HepG2 (cell line): ENCODE data around the gene SEPHS1. TPM values are rescaled to one million over a fixed set of nuclear protein-coding genes. Genes with fewer than 3 reads are reported as not detected.
A peak's percentile ranks its signal among the peaks of the same experiment; 100 is the strongest.

ENCODE experiments used
- EP300 ChIP-seq, 3 experiments: sonication (generic) in 1 of 3; formaldehyde crosslinking in 1 of 3; IDR thresholded peaks; 2 replicates each; pipeline versions ENCODE4 v1.5.1 to v1.6.1; 2011 to 2020; ENCODE audit warnings: low read depth in 2 of 3, low read length in 2 of 3, borderline replicate concordance in 1 of 3, improper control_type of control experiment in 1 of 3, mild to moderate bottlenecking in 1 of 3, missing genetic modification reagents in 1 of 3, moderate library complexity in 1 of 3
- HNRNPH1 ChIP-seq: fragments of 200-400 bp; formaldehyde crosslinking; optimal IDR thresholded peaks from 2 replicates; pipeline ENCODE3; 2017; ENCODE audit warnings: mild to moderate bottlenecking, low read depth, low read length
- KAT7 ChIP-seq: IDR thresholded peaks from 2 replicates; pipeline ENCODE4 v1.6.1; 2018; ENCODE audit warnings: borderline replicate concordance, missing compliant biosample characterization
- NFE2L2 ChIP-seq: fragments of 150-350 bp; IDR thresholded peaks from 2 replicates; pipeline ENCODE4 v1.6.1; 2014; ENCODE audit warnings: low read length
- SNAPC2 ChIP-seq: sonication (generic); formaldehyde crosslinking; IDR thresholded peaks from 2 replicates; pipeline ENCODE4 v1.8.1; 2022; ENCODE audit warnings: mild to moderate bottlenecking, missing genetic modification reagents
- SNRNP70 ChIP-seq: fragments of 200-400 bp; formaldehyde crosslinking; IDR thresholded peaks from 2 replicates; pipeline ENCODE4 v1.6.1; 2017; ENCODE audit warnings: mild to moderate bottlenecking, low read depth, low read length, moderate library complexity
- TBP ChIP-seq: sonication (generic); formaldehyde crosslinking; IDR thresholded peaks from 2 replicates; pipeline ENCODE4 v1.5.0; 2020; ENCODE audit warnings: missing genetic modification reagents
- WIZ ChIP-seq: sonication (generic); formaldehyde crosslinking; IDR thresholded peaks from 2 replicates; pipeline ENCODE4 v1.5.1; 2020; ENCODE audit warnings: mild to moderate bottlenecking, missing genetic modification reagents
- ZBTB21 ChIP-seq: sonication (generic); formaldehyde crosslinking; IDR thresholded peaks from 2 replicates; pipeline ENCODE4 v1.4.0; 2020; ENCODE audit warnings: missing genetic modification reagents
- ZBTB3 ChIP-seq: sonication (generic); formaldehyde crosslinking; IDR thresholded peaks from 2 replicates; pipeline ENCODE4 v1.4.0; 2020; ENCODE audit warnings: low read depth, mild to moderate bottlenecking, moderate library complexity, missing genetic modification reagents, borderline replicate concordance
- ZKSCAN8 ChIP-seq: IDR thresholded peaks from 2 replicates; pipeline ENCODE4 v1.6.1; 2016; ENCODE audit warnings: borderline replicate concordance, missing genetic modification reagents, missing compliant biosample characterization
- ZNF121 ChIP-seq: sonication (generic); formaldehyde crosslinking; IDR thresholded peaks from 2 replicates; pipeline ENCODE4 v1.5.0; 2020; ENCODE audit warnings: mild to moderate bottlenecking, missing genetic modification reagents
- ZNF124 ChIP-seq: sonication (generic); formaldehyde crosslinking; IDR thresholded peaks from 2 replicates; pipeline ENCODE4 v1.4.0; 2020; ENCODE audit warnings: missing genetic modification reagents
- ZNF230 ChIP-seq: sonication (generic); formaldehyde crosslinking; IDR thresholded peaks from 2 replicates; pipeline ENCODE4 v1.4.0; 2020; ENCODE audit warnings: mild to moderate bottlenecking, missing genetic modification reagents
- ZNF3 ChIP-seq: IDR thresholded peaks from 2 replicates; pipeline ENCODE4 v1.7.0; 2017; ENCODE audit warnings: inconsistent platforms
- ZNF616 ChIP-seq: sonication (generic); formaldehyde crosslinking; IDR thresholded peaks from 2 replicates; pipeline ENCODE4 v1.5.0; 2020; ENCODE audit warnings: low read depth, mild to moderate bottlenecking, missing genetic modification reagents
- ZNF766 ChIP-seq: sonication (generic); formaldehyde crosslinking; IDR thresholded peaks from 2 replicates; pipeline ENCODE4 v1.5.0; 2020; ENCODE audit warnings: missing genetic modification reagents, borderline replicate concordance
- ZNF776 ChIP-seq: sonication (generic); formaldehyde crosslinking; IDR thresholded peaks from 2 replicates; pipeline ENCODE4 v1.4.0; 2020; ENCODE audit warnings: mild to moderate bottlenecking, missing genetic modification reagents
- ZSCAN31 ChIP-seq: sonication (generic); formaldehyde crosslinking; IDR thresholded peaks from 2 replicates; pipeline ENCODE4 v1.5.0; 2020; ENCODE audit warnings: low read depth, mild to moderate bottlenecking, missing genetic modification reagents
- polyA plus RNA-seq, 8 experiments: library from polyadenylated mRNA; depleted of rRNA in 3 of 8; stranded (reverse) in 7 of 8; unstranded in 1 of 8; fragments of >200 nt; fragmentation: Illumina TruSeq in 4 of 8; extraction: Trizol in 4 of 8; gene quantifications; 2 replicates each; pipeline versions ENCODE4 v1.2.1 to v1.2.3, GENCODE V29; 2011 to 2016; ENCODE audit warnings: low read depth in 4 of 8, missing spikeins in 1 of 8, mixed read lengths in 1 of 8; ENCODE audit not compliant: insufficient read depth in 1 of 8
- total RNA-seq, 5 experiments: library from RNA; depleted of rRNA; stranded (reverse); fragments of >200 nt; fragmentation: Illumina TruSeq; extraction: Trizol; gene quantifications; 2 replicates each; pipeline ENCODE4 v1.2.3, GENCODE V29; 2016; ENCODE audit warnings: low read depth in 1 of 5
- TF ChIP-seq, protein P1 (sequence below): sonication (generic); formaldehyde crosslinking; IDR thresholded peaks from 2 replicates; pipeline ENCODE4 v1.4.0; 2020; ENCODE audit warnings: missing genetic modification reagents, borderline replicate concordance
- TF ChIP-seq, protein P2 (sequence below): sonication (generic); formaldehyde crosslinking; IDR thresholded peaks from 2 replicates; pipeline ENCODE4 v1.8.1; 2023; ENCODE audit warnings: missing genetic modification reagents, inconsistent platforms, borderline replicate concordance
- TF ChIP-seq, protein P3 (sequence below): sonication (generic); formaldehyde crosslinking; IDR thresholded peaks from 2 replicates; pipeline ENCODE4 v1.4.0; 2020; ENCODE audit warnings: missing genetic modification reagents

Gene SEPHS1
- total and polyA plus RNA-seq, 2 of the 13 experiments (the other 11 are each of a cell fraction or from before 2014, with no cell fraction given) = 57.8 to 61.5 TPM

DNA sequence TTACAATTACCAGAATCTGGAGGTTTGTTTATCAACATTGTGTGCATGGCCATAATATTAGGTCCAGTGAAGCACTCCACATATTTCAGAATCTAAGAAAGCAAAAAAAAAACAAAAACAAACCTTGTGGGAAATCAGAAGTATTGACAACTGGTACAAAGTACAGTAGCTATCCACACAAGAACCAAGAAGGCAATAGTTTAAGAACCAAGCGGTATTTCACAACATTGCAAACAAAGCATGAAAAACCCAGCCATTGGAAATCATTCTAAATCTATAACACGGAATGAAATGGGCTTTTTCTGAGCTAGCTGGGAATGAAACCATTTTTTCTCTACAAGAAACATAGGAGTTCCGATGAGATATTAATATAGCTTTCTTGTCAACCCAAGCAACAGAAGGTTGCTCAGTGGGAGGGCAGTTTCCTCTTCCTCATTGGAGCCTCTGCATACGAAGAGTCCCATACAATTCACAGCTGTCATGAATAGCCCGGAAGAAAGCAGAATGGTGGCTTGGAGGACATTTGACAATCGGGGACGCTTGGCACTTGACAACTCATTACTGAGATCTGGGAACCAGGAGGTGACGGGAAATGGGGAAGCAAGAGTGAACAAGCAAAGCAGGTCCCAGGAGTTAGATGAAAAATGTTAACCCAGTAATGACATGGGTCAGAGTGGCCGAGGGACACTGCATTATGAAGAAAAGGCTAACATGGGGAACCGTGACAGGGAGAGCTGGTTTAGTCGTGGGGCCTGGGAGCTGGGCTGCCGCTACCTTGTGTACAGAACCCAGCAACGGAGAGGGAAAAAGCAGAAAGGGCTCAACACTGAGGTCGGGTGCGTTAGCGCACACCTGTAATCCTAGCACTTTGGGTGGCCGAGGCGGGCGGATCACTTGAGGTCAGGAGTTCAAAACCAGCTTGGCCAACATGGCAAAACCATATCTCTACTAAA is 56.0 kb downstream of the SEPHS1 start (continued):
- TF ChIP-seq, protein P1, sequence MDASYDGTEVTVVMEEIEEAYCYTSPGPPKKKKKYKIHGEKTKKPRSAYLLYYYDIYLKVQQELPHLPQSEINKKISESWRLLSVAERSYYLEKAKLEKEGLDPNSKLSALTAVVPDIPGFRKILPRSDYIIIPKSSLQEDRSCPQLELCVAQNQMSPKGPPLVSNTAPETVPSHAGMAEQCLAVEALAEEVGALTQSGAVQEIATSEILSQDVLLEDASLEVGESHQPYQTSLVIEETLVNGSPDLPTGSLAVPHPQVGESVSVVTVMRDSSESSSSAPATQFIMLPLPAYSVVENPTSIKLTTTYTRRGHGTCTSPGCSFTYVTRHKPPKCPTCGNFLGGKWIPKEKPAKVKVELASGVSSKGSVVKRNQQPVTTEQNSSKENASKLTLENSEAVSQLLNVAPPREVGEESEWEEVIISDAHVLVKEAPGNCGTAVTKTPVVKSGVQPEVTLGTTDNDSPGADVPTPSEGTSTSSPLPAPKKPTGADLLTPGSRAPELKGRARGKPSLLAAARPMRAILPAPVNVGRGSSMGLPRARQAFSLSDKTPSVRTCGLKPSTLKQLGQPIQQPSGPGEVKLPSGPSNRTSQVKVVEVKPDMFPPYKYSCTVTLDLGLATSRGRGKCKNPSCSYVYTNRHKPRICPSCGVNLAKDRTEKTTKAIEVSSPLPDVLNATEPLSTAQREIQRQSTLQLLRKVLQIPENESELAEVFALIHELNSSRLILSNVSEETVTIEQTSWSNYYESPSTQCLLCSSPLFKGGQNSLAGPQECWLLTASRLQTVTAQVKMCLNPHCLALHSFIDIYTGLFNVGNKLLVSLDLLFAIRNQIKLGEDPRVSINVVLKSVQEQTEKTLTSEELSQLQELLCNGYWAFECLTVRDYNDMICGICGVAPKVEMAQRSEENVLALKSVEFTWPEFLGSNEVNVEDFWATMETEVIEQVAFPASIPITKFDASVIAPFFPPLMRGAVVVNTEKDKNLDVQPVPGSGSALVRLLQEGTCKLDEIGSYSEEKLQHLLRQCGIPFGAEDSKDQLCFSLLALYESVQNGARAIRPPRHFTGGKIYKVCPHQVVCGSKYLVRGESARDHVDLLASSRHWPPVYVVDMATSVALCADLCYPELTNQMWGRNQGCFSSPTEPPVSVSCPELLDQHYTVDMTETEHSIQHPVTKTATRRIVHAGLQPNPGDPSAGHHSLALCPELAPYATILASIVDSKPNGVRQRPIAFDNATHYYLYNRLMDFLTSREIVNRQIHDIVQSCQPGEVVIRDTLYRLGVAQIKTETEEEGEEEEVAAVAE (CRISPR knock-in tag) = no peak
- TF ChIP-seq ZNF124 (CRISPR knock-in tag) (no peak), ZNF776 (CRISPR knock-in tag) (no peak), SNAPC2 (peak; percentile 58; the same call in 1 of the 2 replicates), NFE2L2 (no peak), HNRNPH1 (no peak), KAT7 (CRISPR knock-in tag) (no peak), TBP (CRISPR knock-in tag) (no peak), ZNF3 (CRISPR knock-in tag) (no peak), ZNF230 (CRISPR knock-in tag) (no peak), ZNF616 (no peak), EP300 (IDR thresholded peaks at IDR 0.05; ENCODE audit: low read depth in 2 of 2, low read length in 2 of 2) (peak in 1 of 2 experiments; percentile 69; a peak in 2 of 4 replicates), EP300 (CRISPR knock-in tag; IDR thresholded peaks at IDR 0.05; ENCODE audit: borderline replicate concordance) (no peak), ZSCAN31 (CRISPR knock-in tag) (no peak), ZKSCAN8 (peak; percentile 36; the same call in 1 of the 2 replicates), ZBTB21 (CRISPR knock-in tag) (no peak), WIZ (CRISPR knock-in tag) (no peak), SNRNP70 (no peak), ZBTB3 (no peak), ZNF121 (CRISPR knock-in tag) (no peak), ZNF766 (CRISPR knock-in tag) (no peak)
- TF ChIP-seq, protein P2, sequence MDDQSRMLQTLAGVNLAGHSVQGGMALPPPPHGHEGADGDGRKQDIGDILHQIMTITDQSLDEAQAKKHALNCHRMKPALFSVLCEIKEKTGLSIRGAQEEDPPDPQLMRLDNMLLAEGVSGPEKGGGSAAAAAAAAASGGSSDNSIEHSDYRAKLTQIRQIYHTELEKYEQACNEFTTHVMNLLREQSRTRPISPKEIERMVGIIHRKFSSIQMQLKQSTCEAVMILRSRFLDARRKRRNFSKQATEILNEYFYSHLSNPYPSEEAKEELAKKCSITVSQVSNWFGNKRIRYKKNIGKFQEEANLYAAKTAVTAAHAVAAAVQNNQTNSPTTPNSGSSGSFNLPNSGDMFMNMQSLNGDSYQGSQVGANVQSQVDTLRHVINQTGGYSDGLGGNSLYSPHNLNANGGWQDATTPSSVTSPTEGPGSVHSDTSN (CRISPR knock-in tag) = no peak
- TF ChIP-seq, protein P3, sequence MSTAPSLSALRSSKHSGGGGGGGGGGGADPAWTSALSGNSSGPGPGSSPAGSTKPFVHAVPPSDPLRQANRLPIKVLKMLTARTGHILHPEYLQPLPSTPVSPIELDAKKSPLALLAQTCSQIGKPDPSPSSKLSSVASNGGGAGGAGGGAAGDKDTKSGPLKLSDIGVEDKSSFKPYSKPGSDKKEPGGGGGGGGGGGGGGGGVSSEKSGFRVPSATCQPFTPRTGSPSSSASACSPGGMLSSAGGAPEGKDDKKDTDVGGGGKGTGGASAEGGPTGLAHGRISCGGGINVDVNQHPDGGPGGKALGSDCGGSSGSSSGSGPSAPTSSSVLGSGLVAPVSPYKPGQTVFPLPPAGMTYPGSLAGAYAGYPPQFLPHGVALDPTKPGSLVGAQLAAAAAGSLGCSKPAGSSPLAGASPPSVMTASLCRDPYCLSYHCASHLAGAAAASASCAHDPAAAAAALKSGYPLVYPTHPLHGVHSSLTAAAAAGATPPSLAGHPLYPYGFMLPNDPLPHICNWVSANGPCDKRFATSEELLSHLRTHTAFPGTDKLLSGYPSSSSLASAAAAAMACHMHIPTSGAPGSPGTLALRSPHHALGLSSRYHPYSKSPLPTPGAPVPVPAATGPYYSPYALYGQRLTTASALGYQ = no peak
